Gastrocnemius medialis (tissue), 4 donors: Measurements from ENCODE around the gene BIK. TPM values are rescaled to one million over a fixed set of nuclear protein-coding genes. Genes with fewer than 3 reads are reported as not detected.

Source experiments
- ATAC-seq, 2 donors: fragments of 150-250 bp; one replicate each; pipeline ENCODE4 v1.9.1; 2016
- DNase-seq, 2 donors: peaks; one replicate each; pipeline ENCODE4 v3.0.0-alpha.2; 2019
- H3K27ac ChIP-seq, 4 donors: fragments of 200-600 bp; sonication (generic); 1 replicate in 1 of 4; 2 replicates in 3 of 4; pipeline ENCODE4 v1.5.1; 2016 to 2018; ENCODE audit warnings: mild to moderate bottlenecking in 2 of 4, moderate library complexity in 1 of 4
- H3K27me3 ChIP-seq, 3 donors: fragments of 200-600 bp; sonication (generic) in 2 of 3; 1 replicate in 1 of 3; 2 replicates in 2 of 3; pipeline versions ENCODE4 v1.5.1 to v1.6.0; 2016 to 2019; ENCODE audit warnings: mild to moderate bottlenecking in 1 of 3, moderate library complexity in 1 of 3
- H3K36me3 ChIP-seq, 2 donors: fragments of 200-600 bp; sonication (generic) in 1 of 2; one replicate each; pipeline ENCODE4 v1.5.1; 2017 to 2018
- H3K4me1 ChIP-seq, 2 donors: fragments of 200-600 bp; sonication (generic) in 1 of 2; one replicate each; pipeline ENCODE4 v1.5.1; 2016 to 2017; ENCODE audit warnings: mild to moderate bottlenecking in 2 of 2
- H3K4me3 ChIP-seq, 4 donors: fragments of 200-600 bp; sonication (generic) in 3 of 4; 1 replicate in 1 of 4; 2 replicates in 3 of 4; pipeline ENCODE4 v1.5.1; 2016 to 2019; ENCODE audit warnings: mild to moderate bottlenecking in 2 of 4
- H3K9me3 ChIP-seq, 3 donors: fragments of 200-600 bp; sonication (generic) in 2 of 3; 1 replicate in 1 of 3; 2 replicates in 2 of 3; pipeline ENCODE4 v1.5.1; 2016 to 2019
- POLR2A ChIP-seq, 2 donors: fragments of 450-650 bp; IDR thresholded peaks; one replicate each; pipeline ENCODE4 v1.6.1; 2017; ENCODE audit warnings: antibody characterized with exemption in 2 of 2, mild to moderate bottlenecking in 2 of 2, moderate library complexity in 2 of 2
- in situ Hi-C, 4 donors: fragments of 200-750 bp; cut with MboI; loops; one replicate each; pipeline versions ENCODE4 v1.15.0 to v1.8.0; 2017; ENCODE audit warnings: low sequenced_read_pairs in 4 of 4
- intact Hi-C: fragments of 100-400 bp; cut with DNase I; formaldehyde crosslinking; loops from one replicate; pipeline ENCODE4 v1.15.1; 2023; ENCODE audit warnings: low total_unique reads
- total RNA-seq, 4 donors: library from RNA; depleted of rRNA; stranded (reverse); fragments of >200 nt; gene quantifications; one replicate each; pipeline versions ENCODE4 v1.1.0 to v1.2.3, GENCODE V29; 2016
- TF ChIP-seq, protein P1 (sequence below), 5 experiments: fragments of 450-650 bp in 3 of 5; fragments of 200-600 bp in 2 of 5; sonication (generic) in 2 of 5; IDR thresholded peaks in 4 of 5; conservative IDR thresholded peaks in 1 of 5; 1 replicate in 4 of 5; 2 replicates in 1 of 5; pipeline ENCODE4 v1.5.1; 2016 to 2019; ENCODE audit warnings: antibody characterized with exemption in 5 of 5, mild to moderate bottlenecking in 3 of 5, moderate library complexity in 3 of 5

Gene BIK
- total RNA-seq, 4 donors from 2014 or later: not detected

DNA sequence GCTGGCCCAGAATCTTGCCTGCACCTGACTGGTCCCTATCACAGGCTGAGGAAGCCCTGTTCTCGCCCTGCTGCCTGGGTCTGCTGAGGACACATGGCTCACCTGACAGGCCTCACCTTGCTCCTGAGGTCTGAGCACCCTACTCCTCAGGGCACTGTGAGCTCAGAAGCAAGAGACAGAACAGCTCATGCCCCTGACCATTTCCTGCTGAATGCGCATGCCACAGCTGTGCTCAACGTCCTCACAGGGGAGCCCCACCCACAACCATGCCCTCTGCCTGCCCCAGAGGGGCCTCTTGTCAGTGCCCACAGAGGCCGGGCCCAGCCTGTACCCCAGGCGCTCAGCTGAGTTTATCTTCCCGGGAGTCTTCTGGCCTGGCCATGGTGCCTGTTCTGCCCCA is 38.0 kb downstream of the BIK start:
- in situ Hi-C loops (no loop called here), intact Hi-C loops (loop anchor here (10.0 kb wide), 1 partner anchor 666 kb away; the partner anchor contains the start of gene EFCAB6)
- DNase-seq (no peak), ATAC-seq (no peak)
- Histone ChIP-seq H3K9me3 (no peaks in the 10 kb centered on the region), H3K36me3 (no peaks in the 10 kb centered on the region), H3K27me3 (no peaks in the 10 kb centered on the region), H3K4me3 (no peak overlapping the region), H3K27ac (no peak overlapping the region), H3K4me1 (peaks cover 17 to 20% of the 10 kb centered on the region in 2 donors)
- TF ChIP-seq, protein P1, sequence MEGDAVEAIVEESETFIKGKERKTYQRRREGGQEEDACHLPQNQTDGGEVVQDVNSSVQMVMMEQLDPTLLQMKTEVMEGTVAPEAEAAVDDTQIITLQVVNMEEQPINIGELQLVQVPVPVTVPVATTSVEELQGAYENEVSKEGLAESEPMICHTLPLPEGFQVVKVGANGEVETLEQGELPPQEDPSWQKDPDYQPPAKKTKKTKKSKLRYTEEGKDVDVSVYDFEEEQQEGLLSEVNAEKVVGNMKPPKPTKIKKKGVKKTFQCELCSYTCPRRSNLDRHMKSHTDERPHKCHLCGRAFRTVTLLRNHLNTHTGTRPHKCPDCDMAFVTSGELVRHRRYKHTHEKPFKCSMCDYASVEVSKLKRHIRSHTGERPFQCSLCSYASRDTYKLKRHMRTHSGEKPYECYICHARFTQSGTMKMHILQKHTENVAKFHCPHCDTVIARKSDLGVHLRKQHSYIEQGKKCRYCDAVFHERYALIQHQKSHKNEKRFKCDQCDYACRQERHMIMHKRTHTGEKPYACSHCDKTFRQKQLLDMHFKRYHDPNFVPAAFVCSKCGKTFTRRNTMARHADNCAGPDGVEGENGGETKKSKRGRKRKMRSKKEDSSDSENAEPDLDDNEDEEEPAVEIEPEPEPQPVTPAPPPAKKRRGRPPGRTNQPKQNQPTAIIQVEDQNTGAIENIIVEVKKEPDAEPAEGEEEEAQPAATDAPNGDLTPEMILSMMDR (IDR thresholded peaks at IDR 0.05 in 4 of 5, conservative IDR thresholded peaks at IDR 0.05 in 1 of 5): no peak
- TF ChIP-seq POLR2A (IDR thresholded peaks at IDR 0.05): no peak

DNA sequence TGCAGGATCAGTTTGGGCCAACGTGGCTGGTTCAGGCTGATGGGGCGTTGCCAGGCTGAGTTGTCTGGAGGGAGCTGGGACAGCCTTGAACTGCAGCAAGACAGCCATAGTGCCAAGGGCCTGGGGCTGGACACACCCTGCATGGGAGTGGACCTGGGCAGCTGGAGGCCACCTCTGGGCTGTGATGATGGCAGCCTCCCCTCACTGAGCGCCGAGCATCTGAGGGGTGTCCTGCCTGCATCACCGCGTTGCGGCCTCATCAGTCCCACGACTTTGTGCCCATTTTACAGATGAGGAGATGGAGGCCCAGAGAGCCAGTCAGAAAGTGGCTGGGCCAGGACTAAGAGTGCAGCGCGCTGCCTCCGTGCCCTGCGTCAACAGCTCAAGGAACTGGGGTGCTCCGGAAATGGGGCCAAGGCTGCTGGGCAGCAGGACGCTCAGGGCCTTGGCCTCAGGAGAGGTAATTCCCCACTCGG is 40.2 kb downstream of the BIK start:
- Histone ChIP-seq H3K27me3 (no peaks in the 10 kb centered on the region), H3K36me3 (no peaks in the 10 kb centered on the region), H3K27ac (peak overlapping the region; percentile 74 to 85 (median 81)), H3K9me3 (no peaks in the 10 kb centered on the region), H3K4me1 (peaks cover 13 to 25% of the 10 kb centered on the region in 2 donors), H3K4me3 (peak overlapping the region; percentile 73 to 87 (median 79))
- TF ChIP-seq, protein P1 (IDR thresholded peaks at IDR 0.05 in 4 of 5, conservative IDR thresholded peaks at IDR 0.05 in 1 of 5): no peak
- TF ChIP-seq POLR2A (IDR thresholded peaks at IDR 0.05): no peak
- DNase-seq: no peak
- in situ Hi-C loops (no loop called here), intact Hi-C loops (loop anchor here (1.0 kb wide), 1 partner anchor 7 kb away; the partner anchor contains the start of gene MCAT)
- ATAC-seq: peak in 1 of 2 donors; percentile 2

DNA sequence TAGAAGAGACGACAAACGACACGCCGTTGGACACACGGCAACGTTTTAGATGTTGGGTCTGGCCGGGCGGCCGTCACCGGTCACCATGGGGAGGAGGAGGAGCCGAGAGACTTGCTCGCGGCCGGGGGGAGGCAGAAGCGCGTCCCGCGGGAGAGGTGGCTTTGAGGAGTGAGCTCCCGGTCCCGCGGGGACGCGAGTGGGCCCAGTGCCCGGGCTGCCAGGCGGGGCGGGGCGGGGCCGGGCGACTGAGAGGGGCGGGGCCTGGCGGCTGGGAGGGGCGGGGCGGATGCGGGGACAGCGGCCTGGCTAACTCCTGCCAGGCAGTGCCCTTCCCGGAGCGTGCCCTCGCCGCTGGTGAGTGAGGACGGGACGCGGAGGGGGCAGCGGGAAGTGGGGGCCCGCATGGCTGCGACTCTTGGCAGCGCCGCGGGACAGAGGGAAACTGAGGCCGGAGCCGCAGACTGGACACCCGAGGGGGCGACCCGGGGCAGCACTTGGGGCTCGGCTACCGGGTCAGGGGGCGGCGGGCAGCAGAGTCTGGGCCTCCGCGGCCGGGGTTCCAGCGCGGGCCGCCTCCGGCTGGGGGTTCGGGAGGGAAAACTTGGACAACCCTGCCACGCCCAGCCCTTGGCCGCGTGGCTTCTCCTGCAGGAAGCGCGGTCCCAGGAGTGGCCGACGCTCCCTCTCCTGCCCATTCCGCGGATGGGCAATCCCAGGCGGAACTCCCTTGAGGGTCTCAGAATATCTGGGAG is 40.9 kb downstream of the BIK start, which contains the start of gene TSPO:
Gene TSPO, plus strand, starts transcription at position 309 of the 752 bp plus-strand sequence. CDS start 7,680 bp downstream, outside the sequence.
- H3K36me3 ChIP-seq: no peaks in the 10 kb centered on the region
- in situ Hi-C loops (no loop called here), intact Hi-C loops (loop anchor here (1.0 kb wide), 2 partner anchors 8 to 35 kb away; partner anchors contain the start of gene MCAT)
- ATAC-seq (peak; percentile 80 to 82), DNase-seq (peak; percentile 59 to 75)
- TF ChIP-seq POLR2A (IDR thresholded peaks at IDR 0.05): peak; percentile 69 to 72
- TF ChIP-seq, protein P1 (IDR thresholded peaks at IDR 0.05 in 4 of 5, conservative IDR thresholded peaks at IDR 0.05 in 1 of 5): no peak
- H3K27me3 ChIP-seq: no peaks in the 10 kb centered on the region
- peak within 1 kb of the TSS; percentile 73 to 87 (median 79) for H3K4me3 ChIP-seq
- peaks cover 13 to 27% of the 10 kb centered on the region in 2 donors for H3K4me1 ChIP-seq
- H3K27ac ChIP-seq: peak within 1 kb of the TSS; percentile 74 to 85 (median 81)
- no peaks in the 10 kb centered on the region for H3K9me3 ChIP-seq

DNA sequence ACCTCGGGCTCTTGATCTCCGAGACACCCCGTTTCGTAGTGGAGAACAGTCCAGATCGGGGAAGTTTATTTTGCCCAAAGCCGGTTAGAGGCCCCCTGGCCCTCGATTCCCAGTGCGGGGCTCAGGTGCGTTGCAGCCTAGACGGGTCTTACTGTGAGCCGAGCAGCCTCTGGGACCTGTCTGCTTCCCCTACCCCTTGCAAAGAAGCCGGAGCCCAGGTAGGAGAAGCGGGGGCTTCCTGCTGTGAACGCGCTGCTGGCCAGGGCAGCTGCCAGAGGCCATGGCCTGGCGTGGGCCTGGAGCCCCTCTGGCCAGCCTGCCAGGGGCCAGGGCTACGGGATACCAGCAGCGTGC is 41.4 kb downstream of the BIK start:
- DNase-seq (no peak), ATAC-seq (peak; percentile 12 to 18)
- Histone ChIP-seq H3K27me3 (no peaks in the 10 kb centered on the region), H3K4me1 (peaks cover 13 to 27% of the 10 kb centered on the region in 2 donors), H3K9me3 (no peaks in the 10 kb centered on the region), H3K4me3 (peak overlapping the region; percentile 73 to 87 (median 79)), H3K27ac (peak overlapping the region; percentile 74 to 85 (median 81)), H3K36me3 (no peaks in the 10 kb centered on the region)
- TF ChIP-seq, protein P1 (IDR thresholded peaks at IDR 0.05 in 4 of 5, conservative IDR thresholded peaks at IDR 0.05 in 1 of 5): no peak
- no peak for TF ChIP-seq POLR2A (IDR thresholded peaks at IDR 0.05)
- in situ Hi-C loops (no loop called here), intact Hi-C loops (loop anchor here (1.0 kb wide), 1 partner anchor 34 kb away; no protein-coding TSS in a partner anchor)
